ENCODE measurements around the gene TMEM260. TPM values are rescaled to one million over a fixed set of nuclear protein-coding genes. Genes with fewer than 3 reads are reported as not detected.

TMEM260 gene
- total and polyA plus RNA-seq, 2 donors from 2014 or later = 8.8 to 24.3 TPM

DNA sequence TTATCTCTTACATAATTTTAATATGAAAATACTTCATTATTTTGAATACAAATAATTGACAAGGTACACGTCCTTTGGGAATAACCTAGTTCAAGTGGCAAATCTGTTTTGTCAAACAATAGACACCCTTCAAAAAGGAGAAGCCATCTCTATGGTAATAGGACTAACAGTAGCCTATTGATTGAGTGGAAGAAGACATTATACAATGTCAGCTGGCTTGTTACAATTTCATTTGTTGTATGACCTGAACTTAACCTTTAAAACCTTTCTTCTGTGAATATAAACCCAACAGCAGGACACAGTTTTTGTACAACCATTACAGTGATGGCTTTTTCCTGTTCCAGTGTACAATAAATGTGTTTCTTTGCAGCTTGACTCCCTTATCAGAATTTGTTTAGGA lies 8.1 kb downstream of the TMEM260 start:
- TF ChIP-seq, protein P1, sequence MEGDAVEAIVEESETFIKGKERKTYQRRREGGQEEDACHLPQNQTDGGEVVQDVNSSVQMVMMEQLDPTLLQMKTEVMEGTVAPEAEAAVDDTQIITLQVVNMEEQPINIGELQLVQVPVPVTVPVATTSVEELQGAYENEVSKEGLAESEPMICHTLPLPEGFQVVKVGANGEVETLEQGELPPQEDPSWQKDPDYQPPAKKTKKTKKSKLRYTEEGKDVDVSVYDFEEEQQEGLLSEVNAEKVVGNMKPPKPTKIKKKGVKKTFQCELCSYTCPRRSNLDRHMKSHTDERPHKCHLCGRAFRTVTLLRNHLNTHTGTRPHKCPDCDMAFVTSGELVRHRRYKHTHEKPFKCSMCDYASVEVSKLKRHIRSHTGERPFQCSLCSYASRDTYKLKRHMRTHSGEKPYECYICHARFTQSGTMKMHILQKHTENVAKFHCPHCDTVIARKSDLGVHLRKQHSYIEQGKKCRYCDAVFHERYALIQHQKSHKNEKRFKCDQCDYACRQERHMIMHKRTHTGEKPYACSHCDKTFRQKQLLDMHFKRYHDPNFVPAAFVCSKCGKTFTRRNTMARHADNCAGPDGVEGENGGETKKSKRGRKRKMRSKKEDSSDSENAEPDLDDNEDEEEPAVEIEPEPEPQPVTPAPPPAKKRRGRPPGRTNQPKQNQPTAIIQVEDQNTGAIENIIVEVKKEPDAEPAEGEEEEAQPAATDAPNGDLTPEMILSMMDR (IDR thresholded peaks at IDR 0.05; ENCODE audit: borderline replicate concordance, extremely low read depth, insufficient read depth) = no peak
- Histone ChIP-seq H3K4me1 (ENCODE audit: control insufficient read depth in 2 of 3, insufficient read depth in 2 of 3, low read depth in 1 of 3, low read length in 3 of 3) (peaks cover 0 to 5% (median 3%) of the 10 kb centered on the region in 3 donors), H3K4me3 (ENCODE audit: low read length in 3 of 3) (no peak overlapping the region), H3K36me3 (ENCODE audit: control insufficient read depth in 2 of 3, insufficient read depth in 3 of 3, low read length in 3 of 3) (peaks cover 2 to 11% (median 4%) of the 10 kb centered on the region in 3 donors), H3K27me3 (ENCODE audit: control insufficient read depth, insufficient read depth, low read length) (no peaks in the 10 kb centered on the region), H3K9me3 (ENCODE audit: control insufficient read depth in 2 of 3, insufficient read depth in 1 of 3, low read length in 3 of 3) (no peaks in the 10 kb centered on the region), H3K27ac (ENCODE audit: low read depth in 2 of 2, low read length in 2 of 2) (no peak overlapping the region), H3K9ac (ENCODE audit: low read length in 3 of 3) (no peak overlapping the region)
- DNase-seq = no peak
- intact Hi-C loops (cut with DNase I) = no loop called here
- FAIRE-seq = no peak

DNA sequence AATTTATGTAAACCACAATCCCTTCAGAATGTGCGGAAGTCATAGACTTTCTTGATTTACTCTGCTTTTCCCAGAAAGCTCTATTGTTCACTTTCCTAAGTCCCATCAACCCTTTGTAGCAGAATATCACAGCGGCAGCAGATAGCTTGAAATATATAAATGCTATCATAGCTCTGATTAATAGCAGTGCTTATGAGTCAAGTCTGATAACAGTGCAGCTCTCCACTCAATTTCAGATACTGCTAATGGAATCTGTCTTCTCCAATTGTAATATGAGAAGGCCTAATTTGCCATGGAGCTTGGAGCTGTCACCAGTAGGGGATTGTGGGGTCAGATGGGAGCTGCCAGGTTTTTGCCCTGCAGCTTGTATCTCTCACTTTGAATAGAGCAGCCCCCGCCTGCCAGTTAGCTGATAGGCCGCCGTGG lies 10.9 kb downstream of the TMEM260 start:
- Histone ChIP-seq H3K36me3 (ENCODE audit: control insufficient read depth in 2 of 3, insufficient read depth in 3 of 3, low read length in 3 of 3) (peaks cover 2 to 10% (median 4%) of the 10 kb centered on the region in 3 donors), H3K4me3 (ENCODE audit: low read length in 3 of 3) (no peak overlapping the region), H3K4me1 (ENCODE audit: control insufficient read depth in 2 of 3, insufficient read depth in 2 of 3, low read depth in 1 of 3, low read length in 3 of 3) (peaks cover 0 to 5% (median 0%) of the 10 kb centered on the region in 3 donors), H3K27me3 (ENCODE audit: control insufficient read depth, insufficient read depth, low read length) (no peaks in the 10 kb centered on the region), H3K27ac (ENCODE audit: low read depth in 2 of 2, low read length in 2 of 2) (no peak overlapping the region), H3K9me3 (ENCODE audit: control insufficient read depth in 2 of 3, insufficient read depth in 1 of 3, low read length in 3 of 3) (no peaks in the 10 kb centered on the region), H3K9ac (ENCODE audit: low read length in 3 of 3) (no peak overlapping the region)
- intact Hi-C loops (cut with DNase I) = no loop called here
- TF ChIP-seq, protein P1 (IDR thresholded peaks at IDR 0.05; ENCODE audit: borderline replicate concordance, extremely low read depth, insufficient read depth) = no peak
- no peak for FAIRE-seq
- DNase-seq = peak in 4 of 5 donors; percentile 44 to 66 (median 52)

DNA sequence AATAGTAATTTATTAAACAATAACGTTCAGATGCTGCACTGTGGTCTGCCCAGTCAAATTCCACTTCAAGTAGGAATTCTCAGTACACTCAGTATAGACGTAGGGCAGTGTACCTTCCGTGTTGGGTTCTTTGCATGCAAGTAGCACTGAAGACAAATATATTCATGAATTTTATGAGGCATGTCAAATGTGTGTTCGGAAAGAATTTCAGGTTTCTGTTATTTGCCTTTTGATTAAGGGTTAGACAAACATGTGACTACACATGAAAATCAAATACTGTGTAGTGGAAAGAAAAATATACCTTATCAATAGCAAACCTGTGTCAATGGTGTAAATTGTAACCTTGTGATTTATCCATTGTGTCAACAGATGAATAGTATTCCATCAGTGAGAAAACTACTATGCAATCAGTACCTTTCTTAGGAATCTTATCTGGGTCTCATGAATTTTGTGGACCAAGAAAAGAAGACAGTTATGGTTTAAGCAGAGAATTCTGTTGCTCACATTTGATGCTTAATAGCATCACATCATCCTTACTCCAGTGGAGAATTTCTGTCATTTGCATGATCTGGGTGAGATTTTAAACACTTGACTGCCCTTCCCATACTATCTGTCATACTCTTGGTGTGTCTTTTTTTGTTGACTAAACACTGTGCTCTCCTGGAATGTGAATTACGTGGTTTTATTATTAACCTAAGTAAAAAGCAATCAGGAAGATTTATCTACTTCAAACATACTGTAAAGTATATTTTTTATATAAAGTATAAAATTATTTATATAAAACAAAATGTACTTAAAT lies 13.3 kb downstream of the TMEM260 start:
- Histone ChIP-seq H3K27me3 (ENCODE audit: control insufficient read depth, insufficient read depth, low read length) (no peaks in the 10 kb centered on the region), H3K4me1 (ENCODE audit: control insufficient read depth in 2 of 3, insufficient read depth in 2 of 3, low read depth in 1 of 3, low read length in 3 of 3) (peaks cover 0 to 5% (median 0%) of the 10 kb centered on the region in 3 donors), H3K27ac (ENCODE audit: low read depth in 2 of 2, low read length in 2 of 2) (no peak overlapping the region), H3K4me3 (ENCODE audit: low read length in 3 of 3) (no peak overlapping the region), H3K9ac (ENCODE audit: low read length in 3 of 3) (no peak overlapping the region), H3K36me3 (ENCODE audit: control insufficient read depth in 2 of 3, insufficient read depth in 3 of 3, low read length in 3 of 3) (peaks cover 0 to 2% (median 2%) of the 10 kb centered on the region in 3 donors), H3K9me3 (ENCODE audit: control insufficient read depth in 2 of 3, insufficient read depth in 1 of 3, low read length in 3 of 3) (no peaks in the 10 kb centered on the region)
- intact Hi-C loops (cut with DNase I) = no loop called here
- TF ChIP-seq, protein P1 (IDR thresholded peaks at IDR 0.05; ENCODE audit: borderline replicate concordance, extremely low read depth, insufficient read depth) = no peak
- DNase-seq (peak in 2 of 5 donors; percentile 21 to 27), FAIRE-seq (no peak)

Data from kidney (tissue), 14 donors.